CD4-positive, alpha-beta T cell treated with Interleukin-15 for 1 hour (primary cell): Measurements from ENCODE around the gene DNASE1L3.

Experiments
- DNase-seq: peaks from one replicate; pipeline ENCODE4 v3.0.0-alpha.2; 2020

DNASE1L3 gene

GRCh38 chr3:58154626-58155449 lies 55.9 kb downstream of the DNASE1L3 start:
- no peak for DNase-seq

- DNase-seq, result no peak
Observed at GRCh38 chr3:58153371-58153770, 57.4 kb downstream of the DNASE1L3 start.

DNA sequence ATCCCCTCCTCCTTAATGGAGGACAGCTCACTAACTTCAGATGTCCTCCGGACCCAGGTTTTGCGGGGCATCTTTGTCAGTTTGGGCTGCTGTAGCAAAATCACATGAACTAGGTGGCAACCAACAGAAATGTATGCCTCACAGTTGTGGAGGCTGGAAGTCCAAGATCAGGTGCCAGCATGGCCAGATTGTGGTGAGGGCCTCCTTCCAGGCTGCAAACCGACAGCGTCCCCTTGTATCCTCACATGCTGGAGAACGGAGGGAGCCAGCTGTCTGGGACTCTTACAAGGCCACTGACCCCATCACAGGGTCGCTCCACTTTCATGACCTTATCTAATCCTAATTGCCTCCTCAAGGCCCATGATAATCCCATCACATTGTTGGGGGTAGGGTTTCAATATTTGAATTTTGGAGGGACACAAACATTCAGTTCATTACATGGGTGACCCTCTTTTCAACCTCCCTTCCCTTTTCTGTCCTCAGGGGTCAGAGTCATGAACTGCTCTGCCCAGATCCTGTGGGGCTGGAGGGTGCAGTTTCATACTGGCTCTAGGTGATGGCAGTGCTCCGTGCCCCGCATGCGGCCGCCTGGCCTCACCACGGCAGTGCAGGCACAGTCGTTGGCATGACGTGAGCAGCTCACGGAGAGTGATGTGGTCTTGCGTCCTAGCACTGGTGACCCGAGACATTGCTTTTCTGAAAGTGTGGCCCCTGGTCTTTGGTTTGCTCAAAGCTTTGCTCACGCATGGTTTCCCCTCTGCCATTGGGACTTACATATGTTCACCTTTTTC lies 58.4 kb downstream of the DNASE1L3 start:
- no peak for DNase-seq

- DNase-seq, result no peak
Observed at GRCh38 chr3:58151637-58152036, 59.1 kb downstream of the DNASE1L3 start.

DNA sequence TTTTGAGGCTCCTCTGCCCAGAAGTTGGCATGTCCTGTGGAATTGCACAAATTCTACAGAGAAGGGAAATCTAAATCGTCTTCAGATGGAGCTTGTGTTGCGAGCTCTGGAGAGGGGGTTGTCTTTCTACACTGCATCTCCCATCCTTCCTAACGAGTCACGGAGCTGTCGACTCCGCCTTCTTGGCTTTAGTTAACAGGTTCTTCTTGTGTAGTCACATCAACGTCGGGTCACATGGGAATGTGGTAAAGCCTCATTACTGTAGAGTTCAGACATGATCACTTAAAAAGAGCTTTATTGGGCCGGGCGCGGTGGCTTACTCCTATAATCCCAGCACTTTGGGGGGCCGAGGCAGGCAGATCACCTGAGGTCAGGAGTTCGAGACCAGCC lies 60.0 kb downstream of the DNASE1L3 start:
- no peak for DNase-seq

DNA sequence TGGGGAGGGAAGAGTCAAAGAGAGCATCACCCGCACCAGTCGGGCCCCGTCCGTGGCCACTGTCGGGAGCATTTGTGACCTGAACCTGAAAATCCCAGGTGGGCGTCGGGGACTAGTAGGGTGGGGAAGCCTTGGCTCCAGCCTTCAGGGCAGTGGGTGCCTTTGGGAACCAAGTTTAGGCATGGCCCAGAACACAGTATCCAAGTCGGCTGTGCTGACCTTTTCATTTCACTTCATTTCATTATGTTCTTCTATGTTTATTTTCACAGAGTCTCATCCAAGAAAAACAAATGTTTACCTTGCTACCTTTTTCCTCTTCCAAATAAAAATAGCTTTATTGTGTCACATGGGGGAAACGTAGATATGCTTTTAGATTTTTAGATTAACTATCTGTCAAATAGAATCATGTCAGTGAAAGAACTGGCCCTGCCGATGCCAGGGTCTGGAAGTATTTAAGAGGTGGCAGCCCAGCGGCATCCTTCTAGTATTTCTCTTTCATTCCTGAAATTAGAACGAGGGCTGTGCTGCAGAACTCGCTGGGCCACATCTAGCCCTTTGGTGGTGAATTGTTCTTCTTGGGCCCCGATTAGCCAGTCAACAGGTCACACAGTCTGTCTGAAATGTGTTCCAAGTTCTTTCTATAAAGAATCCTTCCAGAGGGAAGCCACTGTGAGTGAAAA lies 60.5 kb downstream of the DNASE1L3 start:
- DNase-seq, result no peak

DNA sequence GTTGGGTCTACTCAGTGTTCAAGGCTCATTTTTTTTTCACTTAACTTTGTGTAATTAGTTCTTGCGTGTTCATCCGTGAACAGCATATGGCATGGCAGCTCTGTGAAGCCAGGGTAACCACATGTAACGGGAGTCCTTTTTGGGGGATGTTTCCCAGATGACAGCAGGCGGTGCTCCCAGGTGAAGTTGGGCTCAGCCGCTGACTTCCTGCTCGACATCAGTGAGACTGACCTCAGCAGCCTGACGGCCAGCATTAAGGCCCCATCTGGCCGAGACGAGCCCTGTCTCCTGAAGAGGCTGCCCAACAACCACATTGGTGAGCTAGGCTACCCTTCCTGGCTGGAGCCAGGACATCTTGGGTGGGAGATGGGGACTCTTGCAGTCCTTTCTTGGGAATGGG lies 62.7 kb downstream of the DNASE1L3 start:
- DNase-seq, result no peak

- no peak for DNase-seq
Observed at GRCh38 chr3:58144478-58145325, 66.1 kb downstream of the DNASE1L3 start.

- DNase-seq, result no peak
Observed at GRCh38 chr3:58143417-58144055, 67.2 kb downstream of the DNASE1L3 start.
